HepG2 (cell line): Measurements from ENCODE around the gene PDLIM7. TPM values are rescaled to one million over a fixed set of nuclear protein-coding genes. Genes with fewer than 3 reads are reported as not detected.

Experiments used
- ATAC-seq: fragments of 200-7000 bp; cut with Tn5 transposase; 3 replicates; pipeline ENCODE4 v1.9.1; 2020; ENCODE audit warnings: mild to moderate bottlenecking, moderate library complexity
- BruUV-seq: library from RNA; stranded (reverse); fragments of 400-500 nt; replicated peaks from 2 replicates; lab custom pipeline; 2021; lab: Mats Ljungman, UMichigan
- CTCF ChIA-PET: fragments of 300-600 bp; formaldehyde crosslinking; extraction: SDS; loops from one replicate; lab custom pipeline; 2021; ENCODE audit warnings: low total read pairs, inconsistent platforms, low intra/inter-chr PET ratio; lab: Yijun Ruan, JAX
- POLR2A ChIA-PET: fragments of 350-600 bp; sonication (Branson Sonifier 250); formaldehyde crosslinking; loops from one replicate; lab custom pipeline; 2020; ENCODE audit warnings: antibody characterized with exemption, inconsistent platforms; lab: Yijun Ruan, JAX
- DNase-seq: peaks from one replicate; pipeline ENCODE4 v3.0.0-alpha.2; 2015; ENCODE audit warnings: low spot score
- FAIRE-seq: peaks from 3 replicates; lab custom pipeline; 2011; peaks lifted over from hg19 to GRCh38; lab: Jason Lieb, UNC
- H2AFZ ChIP-seq: one replicate; pipeline ENCODE4 v1.6.1; 2011; ENCODE audit warnings: low read length, inconsistent platforms
- H3K27ac ChIP-seq: fragments of 300-600 bp; 3 replicates; pipeline ENCODE4 v1.8.0; 2011; ENCODE audit warnings: mixed run types, mild to moderate bottlenecking, mixed read lengths, low read length, inconsistent platforms; ENCODE audit not compliant: insufficient read depth; ENCODE audit errors: extremely low read length
- H3K27me3 ChIP-seq, 2 experiments: fragments of 200-600 bp in 1 of 2; 2 replicates in 1 of 2; 3 replicates in 1 of 2; pipeline versions ENCODE4 v1.6.0 to v1.8.0; 2011; ENCODE audit warnings: low read length in 2 of 2, mild to moderate bottlenecking in 2 of 2, moderate library complexity in 2 of 2, inconsistent platforms in 1 of 2; ENCODE audit not compliant: insufficient read depth in 2 of 2, control insufficient read depth in 1 of 2
- H3K36me3 ChIP-seq, 2 experiments: fragments of 200-600 bp in 1 of 2; replicated peaks in 1 of 2; 2 replicates in 1 of 2; 3 replicates in 1 of 2; pipeline versions ENCODE4 v1.5.1 to v1.8.0; 2011; ENCODE audit warnings: low read length in 2 of 2, inconsistent platforms in 1 of 2; ENCODE audit not compliant: insufficient read depth in 2 of 2, control insufficient read depth in 1 of 2
- H3K4me1 ChIP-seq: 2 replicates; pipeline ENCODE4 v1.5.1; 2012; ENCODE audit warnings: low read length, inconsistent platforms; ENCODE audit not compliant: insufficient read depth
- H3K4me2 ChIP-seq: 2 replicates; pipeline ENCODE4 v1.6.0; 2011; ENCODE audit warnings: low read depth, low read length, inconsistent platforms
- H3K4me3 ChIP-seq, 3 experiments: fragments of 200-600 bp in 1 of 3; sonication (generic), shearing (Covaris generic) in 1 of 3; replicated peaks in 1 of 3; 2 replicates each; pipeline ENCODE4 v1.5.1; 2011 to 2016; ENCODE audit warnings: low read length in 3 of 3, inconsistent platforms in 2 of 3, low read depth in 2 of 3, mild to moderate bottlenecking in 2 of 3, control low read depth in 1 of 3, mixed read lengths in 1 of 3; ENCODE audit not compliant: insufficient read depth in 1 of 3
- H3K79me2 ChIP-seq: one replicate; pipeline ENCODE4 v1.6.1; 2011; ENCODE audit warnings: low read length, inconsistent platforms; ENCODE audit not compliant: insufficient read depth
- H3K9ac ChIP-seq: 2 replicates; pipeline ENCODE4 v1.6.0; 2011; ENCODE audit warnings: mild to moderate bottlenecking, low read depth, low read length, inconsistent platforms; ENCODE audit not compliant: insufficient read depth
- H3K9me3 ChIP-seq: 2 replicates; pipeline ENCODE4 v1.5.1; 2012; ENCODE audit warnings: mild to moderate bottlenecking, low read length
- H4K20me1 ChIP-seq: 2 replicates; pipeline ENCODE4 v1.6.0; 2011; ENCODE audit warnings: inconsistent platforms, mild to moderate bottlenecking, low read length, moderate library complexity; ENCODE audit not compliant: insufficient read depth
- CREBL2 ChIP-seq: sonication (generic); formaldehyde crosslinking; IDR thresholded peaks from 2 replicates; pipeline ENCODE4 v1.8.1; 2023; ENCODE audit warnings: missing genetic modification reagents, mild to moderate bottlenecking, borderline replicate concordance
- ERF ChIP-seq: IDR thresholded peaks from 2 replicates; pipeline ENCODE4 v1.6.1; 2018; ENCODE audit warnings: missing biosample characterization, missing genetic modification reagents
- ETV6 ChIP-seq: sonication (generic); formaldehyde crosslinking; conservative IDR thresholded peaks from 2 replicates; pipeline ENCODE4 v1.4.0; 2020; ENCODE audit warnings: missing genetic modification reagents
- HDAC2 ChIP-seq: sonication (generic); formaldehyde crosslinking; IDR thresholded peaks from 2 replicates; pipeline ENCODE4 v1.4.0; 2020; ENCODE audit warnings: missing genetic modification reagents
- HIVEP1 ChIP-seq: sonication (generic); formaldehyde crosslinking; IDR thresholded peaks from 2 replicates; pipeline ENCODE4 v1.4.0; 2020; ENCODE audit warnings: mild to moderate bottlenecking, missing genetic modification reagents
- JUNB ChIP-seq: sonication (generic); formaldehyde crosslinking; IDR thresholded peaks from 2 replicates; pipeline ENCODE4 v1.8.0; 2022; ENCODE audit warnings: missing genetic modification reagents, mild to moderate bottlenecking, borderline replicate concordance
- PAX8 ChIP-seq: sonication (generic); formaldehyde crosslinking; IDR thresholded peaks from 2 replicates; pipeline ENCODE4 v1.8.0; 2022; ENCODE audit warnings: mild to moderate bottlenecking, missing genetic modification reagents, borderline replicate concordance
- SALL2 ChIP-seq: sonication (generic); formaldehyde crosslinking; IDR thresholded peaks from 2 replicates; pipeline ENCODE4 v1.8.1; 2023; ENCODE audit warnings: mild to moderate bottlenecking, missing genetic modification reagents, inconsistent platforms
- XRCC5 ChIP-seq: fragments of 200-400 bp; formaldehyde crosslinking; optimal IDR thresholded peaks from 2 replicates; pipeline ENCODE3; 2017; ENCODE audit warnings: mild to moderate bottlenecking, low read length
- YEATS2 ChIP-seq: sonication (generic); formaldehyde crosslinking; IDR thresholded peaks from 2 replicates; pipeline ENCODE4 v1.4.0; 2020; ENCODE audit warnings: missing genetic modification reagents, borderline replicate concordance
- ZFP62 ChIP-seq: sonication (generic); formaldehyde crosslinking; IDR thresholded peaks from 2 replicates; pipeline ENCODE4 v1.4.0; 2020; ENCODE audit warnings: missing genetic modification reagents
- ZNF577 ChIP-seq: sonication (generic); formaldehyde crosslinking; IDR thresholded peaks from 2 replicates; pipeline ENCODE4 v1.4.0; 2020; ENCODE audit warnings: mild to moderate bottlenecking, low read depth, missing genetic modification reagents, borderline replicate concordance
- ZNF639 ChIP-seq: conservative IDR thresholded peaks from 2 replicates; pipeline ENCODE4 v1.6.1; 2018; ENCODE audit warnings: missing genetic modification reagents
- ZNF678 ChIP-seq: sonication (generic); formaldehyde crosslinking; IDR thresholded peaks from 2 replicates; pipeline ENCODE4 v1.4.0; 2020; ENCODE audit warnings: mild to moderate bottlenecking, missing genetic modification reagents
- WGBS: methylation state at CpG from one replicate; pipeline ENCODE4 v1.1.6; 2017; ENCODE audit warnings: low lambda C conversion rate; 5-methylcytosine and 5-hydroxymethylcytosine counted together
- in situ Hi-C: cut with HindIII; loops from 2 replicates; pipeline ENCODE4 v1.10.0; 2017; ENCODE audit warnings: low pct_unique_long_range_greater_than_20kb; ENCODE audit not compliant: extremely low pct_ligation_motif_present
- intact Hi-C: fragments of 100-400 bp; cut with micrococcal nuclease; formaldehyde crosslinking; loops from one replicate; pipeline ENCODE4 v1.10.0; 2022; ENCODE audit not compliant: unreplicated experiment
- polyA plus RNA-seq, 8 experiments: library from polyadenylated mRNA; depleted of rRNA in 3 of 8; stranded (reverse) in 7 of 8; unstranded in 1 of 8; fragments of >200 nt; fragmentation: Illumina TruSeq in 4 of 8; extraction: Trizol in 4 of 8; gene quantifications; 2 replicates each; pipeline versions ENCODE4 v1.2.1 to v1.2.3, GENCODE V29; 2011 to 2016; ENCODE audit warnings: low read depth in 4 of 8, missing spikeins in 1 of 8, mixed read lengths in 1 of 8; ENCODE audit not compliant: insufficient read depth in 1 of 8
- total RNA-seq, 5 experiments: library from RNA; depleted of rRNA; stranded (reverse); fragments of >200 nt; fragmentation: Illumina TruSeq; extraction: Trizol; gene quantifications; 2 replicates each; pipeline ENCODE4 v1.2.3, GENCODE V29; 2016; ENCODE audit warnings: low read depth in 1 of 5
- TF ChIP-seq, protein P1 (sequence below): sonication (generic); formaldehyde crosslinking; IDR thresholded peaks from 2 replicates; pipeline ENCODE4 v1.4.0; 2020; ENCODE audit warnings: missing genetic modification reagents, mild to moderate bottlenecking, borderline replicate concordance
- TF ChIP-seq, protein P2 (sequence below): sonication (generic); formaldehyde crosslinking; IDR thresholded peaks from 2 replicates; pipeline ENCODE4 v1.5.1; 2020; ENCODE audit warnings: missing genetic modification reagents, mild to moderate bottlenecking, borderline replicate concordance

Gene PDLIM7
- total and polyA plus RNA-seq, 2 of the 13 experiments (the other 11 are each of a cell fraction or from before 2014, with no cell fraction given) = 21.1 to 31.3 TPM

- no TSS peak for BruUV-seq
- CTCF ChIA-PET = interaction anchor here (1.1 to 3.7 kb wide), 9 partner anchors 8 to 387 kb away, joined by 3 to 37 read pairs (median 5); no protein-coding TSS in a partner anchor
- in situ Hi-C loops (no loop called here), intact Hi-C loops (loop anchor here (2.0 kb wide), 1 partner anchor 110 kb away; no protein-coding TSS in a partner anchor)
- no peak overlapping the region for H3K9ac ChIP-seq
- peak; percentile 62 for DNase-seq
- peak overlapping the region; percentile 61 for H3K4me2 ChIP-seq
- POLR2A ChIA-PET = interaction anchor here (0.6 to 1.1 kb wide), 2 partner anchors 28 to 414 kb away, joined by 3 read pairs; partner anchors contain the start of genes DBN1 and FGFR4
- no peak overlapping the region for H2AFZ ChIP-seq
- under 1% methylated on average over 7 of the region's 10 CpGs for WGBS
- H3K79me2 ChIP-seq = no peaks in the 10 kb centered on the region
- no peak overlapping the region for H3K27ac ChIP-seq
- peaks cover 5% of the 10 kb centered on the region; the same call in 1 of the 2 replicates for H4K20me1 ChIP-seq
- no peaks in the 10 kb centered on the region for H3K36me3 ChIP-seq
- peak; percentile 61 for FAIRE-seq
- H3K9me3 ChIP-seq = no peaks in the 10 kb centered on the region
- no peak overlapping the region for H3K4me3 ChIP-seq
- peaks cover 51% of the 10 kb centered on the region for H3K4me1 ChIP-seq
- peaks cover 2 to 37% of the 10 kb centered on the region in 2 experiments; a peak in 4 of 5 replicates for H3K27me3 ChIP-seq
- peak; percentile 54 for ATAC-seq
- TF ChIP-seq HDAC2 (CRISPR knock-in tag) (no peak), CREBL2 (CRISPR knock-in tag) (no peak), PAX8 (no peak), HIVEP1 (CRISPR knock-in tag) (no peak), ZNF577 (no peak), ZNF678 (no peak), ERF (peak; percentile 61; the same call in 1 of the 2 replicates), SALL2 (CRISPR knock-in tag) (no peak), ETV6 (CRISPR knock-in tag) (no peak), YEATS2 (CRISPR knock-in tag) (peak; percentile 68; the same call in 1 of the 2 replicates), JUNB (CRISPR knock-in tag) (no peak), XRCC5 (peak; percentile 87), ZFP62 (CRISPR knock-in tag) (no peak), ZNF639 (CRISPR knock-in tag) (no peak)
- TF ChIP-seq, protein P1, sequence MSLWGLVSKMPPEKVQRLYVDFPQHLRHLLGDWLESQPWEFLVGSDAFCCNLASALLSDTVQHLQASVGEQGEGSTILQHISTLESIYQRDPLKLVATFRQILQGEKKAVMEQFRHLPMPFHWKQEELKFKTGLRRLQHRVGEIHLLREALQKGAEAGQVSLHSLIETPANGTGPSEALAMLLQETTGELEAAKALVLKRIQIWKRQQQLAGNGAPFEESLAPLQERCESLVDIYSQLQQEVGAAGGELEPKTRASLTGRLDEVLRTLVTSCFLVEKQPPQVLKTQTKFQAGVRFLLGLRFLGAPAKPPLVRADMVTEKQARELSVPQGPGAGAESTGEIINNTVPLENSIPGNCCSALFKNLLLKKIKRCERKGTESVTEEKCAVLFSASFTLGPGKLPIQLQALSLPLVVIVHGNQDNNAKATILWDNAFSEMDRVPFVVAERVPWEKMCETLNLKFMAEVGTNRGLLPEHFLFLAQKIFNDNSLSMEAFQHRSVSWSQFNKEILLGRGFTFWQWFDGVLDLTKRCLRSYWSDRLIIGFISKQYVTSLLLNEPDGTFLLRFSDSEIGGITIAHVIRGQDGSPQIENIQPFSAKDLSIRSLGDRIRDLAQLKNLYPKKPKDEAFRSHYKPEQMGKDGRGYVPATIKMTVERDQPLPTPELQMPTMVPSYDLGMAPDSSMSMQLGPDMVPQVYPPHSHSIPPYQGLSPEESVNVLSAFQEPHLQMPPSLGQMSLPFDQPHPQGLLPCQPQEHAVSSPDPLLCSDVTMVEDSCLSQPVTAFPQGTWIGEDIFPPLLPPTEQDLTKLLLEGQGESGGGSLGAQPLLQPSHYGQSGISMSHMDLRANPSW (CRISPR knock-in tag) = no peak
- TF ChIP-seq, protein P2, sequence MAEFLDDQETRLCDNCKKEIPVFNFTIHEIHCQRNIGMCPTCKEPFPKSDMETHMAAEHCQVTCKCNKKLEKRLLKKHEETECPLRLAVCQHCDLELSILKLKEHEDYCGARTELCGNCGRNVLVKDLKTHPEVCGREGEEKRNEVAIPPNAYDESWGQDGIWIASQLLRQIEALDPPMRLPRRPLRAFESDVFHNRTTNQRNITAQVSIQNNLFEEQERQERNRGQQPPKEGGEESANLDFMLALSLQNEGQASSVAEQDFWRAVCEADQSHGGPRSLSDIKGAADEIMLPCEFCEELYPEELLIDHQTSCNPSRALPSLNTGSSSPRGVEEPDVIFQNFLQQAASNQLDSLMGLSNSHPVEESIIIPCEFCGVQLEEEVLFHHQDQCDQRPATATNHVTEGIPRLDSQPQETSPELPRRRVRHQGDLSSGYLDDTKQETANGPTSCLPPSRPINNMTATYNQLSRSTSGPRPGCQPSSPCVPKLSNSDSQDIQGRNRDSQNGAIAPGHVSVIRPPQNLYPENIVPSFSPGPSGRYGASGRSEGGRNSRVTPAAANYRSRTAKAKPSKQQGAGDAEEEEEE = no peak
These were observed 3.5 kb upstream of the PDLIM7 start for GRCh38 chr5:177500685-177501522.
